Measurements from ENCODE around the gene SPRY4. TPM values are rescaled to one million over a fixed set of nuclear protein-coding genes. Genes with fewer than 3 reads are reported as not detected.
"Not testable (repeated sequence)": the region's sequence is repeated elsewhere in the genome, so short reads cannot be mapped to it uniquely, and the experiment has no call there.

The SPRY4 gene
- total RNA-seq, 2 donors from 2014 or later: 70.2 to 164 TPM

DNA sequence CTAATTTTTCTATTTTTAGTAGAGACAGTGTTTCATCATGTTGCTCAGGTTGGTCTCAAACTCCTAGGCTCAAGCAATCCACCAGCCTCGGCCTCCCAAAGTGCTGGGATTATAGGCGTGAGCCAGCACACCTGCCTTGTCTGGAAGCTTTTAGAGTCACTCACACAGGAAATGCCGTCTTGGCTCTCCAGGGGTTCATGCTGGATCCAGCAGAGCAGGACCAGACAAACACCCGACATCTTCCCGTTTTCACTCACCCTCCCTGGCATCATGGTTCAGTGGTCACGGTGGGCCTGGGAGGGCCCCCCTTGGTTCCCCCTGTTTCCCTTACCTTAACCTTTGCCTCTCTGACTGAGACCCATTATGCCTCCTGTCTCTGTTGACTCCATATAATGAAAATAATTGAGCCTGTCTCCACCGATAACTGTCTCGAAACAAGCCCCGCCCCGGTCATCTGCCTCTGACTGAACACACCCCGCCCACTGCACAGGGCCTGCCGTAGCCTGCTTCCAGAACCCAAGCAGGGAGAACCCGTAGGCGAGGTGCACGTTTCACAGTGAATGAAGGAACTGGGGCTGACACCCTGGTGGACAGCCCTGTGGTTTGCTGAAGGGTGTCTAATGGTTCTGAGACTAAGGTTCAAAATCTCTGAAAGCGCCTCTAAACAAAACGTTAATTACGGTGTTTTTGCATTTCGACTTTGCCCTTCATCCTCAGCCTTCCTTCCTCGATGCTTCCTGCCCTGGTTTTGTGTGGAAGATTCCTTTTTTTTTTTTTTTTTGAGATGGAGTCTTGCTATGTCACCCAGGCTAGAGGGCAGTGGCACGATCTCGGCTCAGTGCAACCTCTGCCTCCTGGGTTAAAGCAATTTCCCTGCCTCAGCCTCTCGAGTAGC lies 39.7 kb upstream of the SPRY4 start:
- 90 to 92% methylated on average over 14 to 23 of the region's 23 CpGs for WGBS, 2 experiments (ENCODE audit: insufficient coverage in 1 of 2, insufficient read length in 1 of 2)
- Histone ChIP-seq H3K27me3 (ENCODE audit: control insufficient read depth, insufficient read depth, low read length, poor library complexity, severe bottlenecking) (no peaks in the 10 kb centered on the region), H3K9ac (ENCODE audit: extremely low read depth, low read length, poor library complexity, severe bottlenecking) (no peak overlapping the region), H3K9me3 (ENCODE audit: control insufficient read depth, low read length) (peaks cover 6% of the 10 kb centered on the region), H3K4me1 (ENCODE audit: control insufficient read depth, insufficient read depth, low read length) (peaks cover 18% of the 10 kb centered on the region), H3K27ac (ENCODE audit: low read depth, low read length) (no peak overlapping the region), H3K4me3 (ENCODE audit: low read length) (no peak overlapping the region), H3K36me3 (ENCODE audit: control insufficient read depth, insufficient read depth, low read length) (peaks cover 4% of the 10 kb centered on the region)
- TF ChIP-seq, protein P1, sequence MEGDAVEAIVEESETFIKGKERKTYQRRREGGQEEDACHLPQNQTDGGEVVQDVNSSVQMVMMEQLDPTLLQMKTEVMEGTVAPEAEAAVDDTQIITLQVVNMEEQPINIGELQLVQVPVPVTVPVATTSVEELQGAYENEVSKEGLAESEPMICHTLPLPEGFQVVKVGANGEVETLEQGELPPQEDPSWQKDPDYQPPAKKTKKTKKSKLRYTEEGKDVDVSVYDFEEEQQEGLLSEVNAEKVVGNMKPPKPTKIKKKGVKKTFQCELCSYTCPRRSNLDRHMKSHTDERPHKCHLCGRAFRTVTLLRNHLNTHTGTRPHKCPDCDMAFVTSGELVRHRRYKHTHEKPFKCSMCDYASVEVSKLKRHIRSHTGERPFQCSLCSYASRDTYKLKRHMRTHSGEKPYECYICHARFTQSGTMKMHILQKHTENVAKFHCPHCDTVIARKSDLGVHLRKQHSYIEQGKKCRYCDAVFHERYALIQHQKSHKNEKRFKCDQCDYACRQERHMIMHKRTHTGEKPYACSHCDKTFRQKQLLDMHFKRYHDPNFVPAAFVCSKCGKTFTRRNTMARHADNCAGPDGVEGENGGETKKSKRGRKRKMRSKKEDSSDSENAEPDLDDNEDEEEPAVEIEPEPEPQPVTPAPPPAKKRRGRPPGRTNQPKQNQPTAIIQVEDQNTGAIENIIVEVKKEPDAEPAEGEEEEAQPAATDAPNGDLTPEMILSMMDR (conservative IDR thresholded peaks at IDR 0.05): peak; percentile 19
- DNase-seq: peak; percentile 75
- H3K9me3 Mint-ChIP-seq: peaks cover 5% of the 10 kb centered on the region
- no peak overlapping the region for H3K4me3 Mint-ChIP-seq
- peak overlapping the region; percentile 86 for H3K27ac Mint-ChIP-seq
- H3K36me3 Mint-ChIP-seq (ENCODE audit: low read depth): peaks cover 2% of the 10 kb centered on the region
- peaks cover 40% of the 10 kb centered on the region for H3K4me1 Mint-ChIP-seq
- no peaks in the 10 kb centered on the region for H3K27me3 Mint-ChIP-seq (ENCODE audit: insufficient read depth)

DNA sequence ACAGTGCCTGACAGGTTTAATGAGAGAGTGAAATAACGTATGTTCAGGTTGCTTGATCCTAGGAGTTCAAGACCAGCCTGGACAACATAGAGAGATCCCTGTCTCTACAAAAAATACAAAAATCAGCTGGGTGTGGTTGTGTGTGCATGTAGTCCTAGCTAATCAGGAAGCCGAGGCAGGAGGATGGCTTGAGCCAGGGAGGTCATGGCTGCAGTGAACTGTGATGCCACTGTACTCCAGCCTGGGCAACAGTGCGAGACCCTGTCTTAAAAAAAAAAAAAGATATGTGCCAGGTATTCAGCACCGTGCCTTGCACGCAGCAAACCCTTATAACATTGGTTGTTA lies 38.8 kb upstream of the SPRY4 start:
- peaks cover 24% of the 10 kb centered on the region for H3K4me1 ChIP-seq (ENCODE audit: control insufficient read depth, insufficient read depth, low read length)
- H3K27ac Mint-ChIP-seq: peak overlapping the region; percentile 99
- no peak for DNase-seq

DNA sequence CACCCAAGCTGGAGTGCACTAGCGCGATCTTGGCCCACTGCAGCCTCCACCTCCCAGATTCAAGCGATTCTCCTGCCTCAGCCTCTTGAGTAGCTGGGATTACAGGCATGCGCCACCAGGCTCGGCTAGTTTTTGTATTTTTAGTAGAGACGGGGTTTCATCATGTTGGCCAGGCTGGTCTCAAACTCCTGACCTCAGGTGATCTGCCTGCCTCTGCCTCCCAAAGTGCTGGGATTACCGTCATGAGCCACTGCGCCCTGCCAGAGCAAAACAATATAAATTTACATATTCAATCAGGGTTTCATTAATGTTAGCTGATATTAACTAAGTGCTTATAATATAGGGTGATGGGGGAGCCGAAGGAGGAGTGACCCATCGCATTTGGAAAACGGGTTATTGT lies 37.4 kb upstream of the SPRY4 start:
- H3K27me3 Mint-ChIP-seq (ENCODE audit: insufficient read depth); H3K27me3 ChIP-seq (ENCODE audit: control insufficient read depth, insufficient read depth, low read length, poor library complexity, severe bottlenecking); DNase-seq; H3K4me3 ChIP-seq (ENCODE audit: low read length); H3K36me3 ChIP-seq (ENCODE audit: control insufficient read depth, insufficient read depth, low read length); H3K4me3 Mint-ChIP-seq; H3K9me3 ChIP-seq (ENCODE audit: control insufficient read depth, low read length); H3K36me3 Mint-ChIP-seq (ENCODE audit: low read depth); H3K9me3 Mint-ChIP-seq: not testable (repeated sequence)
- H3K27ac Mint-ChIP-seq: peak overlapping the region; percentile 99
- Histone ChIP-seq H3K4me1 (ENCODE audit: control insufficient read depth, insufficient read depth, low read length) (peaks cover 23% of the 10 kb centered on the region), H3K27ac (ENCODE audit: low read depth, low read length) (peak overlapping the region; percentile 79), H3K9ac (ENCODE audit: extremely low read depth, low read length, poor library complexity, severe bottlenecking) (peak overlapping the region; percentile 37)
- peaks cover 58% of the 10 kb centered on the region for H3K4me1 Mint-ChIP-seq
- WGBS, 2 experiments (ENCODE audit: insufficient coverage in 1 of 2, insufficient read length in 1 of 2): 80 to 92% methylated on average over 6 to 11 of the region's 11 CpGs

More for the DNA sequence above, 38.8 kb upstream of the SPRY4 start:
- Mint-ChIP-seq H3K9me3 (peaks cover 2% of the 10 kb centered on the region), H3K4me3 (no peak overlapping the region), H3K36me3 (ENCODE audit: low read depth) (peaks cover 2% of the 10 kb centered on the region), H3K27me3 (ENCODE audit: insufficient read depth) (no peaks in the 10 kb centered on the region), H3K4me1 (peaks cover 48% of the 10 kb centered on the region)
- Histone ChIP-seq H3K27ac (ENCODE audit: low read depth, low read length) (no peak overlapping the region), H3K9me3 (ENCODE audit: control insufficient read depth, low read length) (no peaks in the 10 kb centered on the region), H3K27me3 (ENCODE audit: control insufficient read depth, insufficient read depth, low read length, poor library complexity, severe bottlenecking) (no peaks in the 10 kb centered on the region), H3K9ac (ENCODE audit: extremely low read depth, low read length, poor library complexity, severe bottlenecking) (no peak overlapping the region), H3K36me3 (ENCODE audit: control insufficient read depth, insufficient read depth, low read length) (peaks cover 4% of the 10 kb centered on the region), H3K4me3 (ENCODE audit: low read length) (no peak overlapping the region)
- WGBS, 2 experiments (ENCODE audit: insufficient coverage in 1 of 2, insufficient read length in 1 of 2): 96 to 98% methylated on average over 4 to 5 of the region's 5 CpGs
- TF ChIP-seq, protein P1 (conservative IDR thresholded peaks at IDR 0.05): no peak
